GM18870 (cell line): Measurements from ENCODE around the gene LTBP3.
A peak's percentile ranks its signal among the peaks of the same experiment; 100 is the strongest.
"Not testable (repeated sequence)": the region's sequence is repeated elsewhere in the genome, so short reads cannot be mapped to it uniquely, and the experiment has no call there.

Experiments
- ATAC-seq: cut with Tn5 transposase; IDR thresholded peaks from one replicate; pipeline ENCODE4 v1.9.1; 2021; ENCODE audit warnings: moderate library complexity; ENCODE audit not compliant: unreplicated experiment

The LTBP3 gene

GRCh38 chr11:65572356-65573051, 14.3 kb upstream of the LTBP3 start, which contains the start of gene FAM89B:
TSS of gene FAM89B (plus strand) at chr11:65572538. CDS start at chr11:65572670, 132 bp downstream.
- no peak for ATAC-seq

DNA sequence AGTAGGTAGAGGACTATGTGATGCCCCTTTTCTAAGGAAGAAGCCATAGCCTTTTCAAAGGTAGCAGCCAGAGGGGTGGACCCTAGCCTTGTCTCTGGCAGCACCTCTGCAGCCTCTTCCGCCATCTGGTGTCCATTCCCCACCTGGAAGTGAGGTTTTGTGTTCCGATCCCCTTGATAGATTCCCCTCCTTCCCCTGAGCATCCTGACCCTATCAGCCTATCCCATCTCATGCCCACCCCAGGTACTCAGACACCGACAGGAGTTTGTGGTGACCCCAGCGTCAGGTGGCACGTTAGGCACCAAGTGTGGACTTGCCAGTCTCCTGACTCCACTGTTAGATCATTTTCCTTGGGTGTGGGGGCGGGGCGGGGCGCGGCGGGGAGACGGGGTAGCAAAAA, 13.8 kb upstream of the LTBP3 start:
- no peak for ATAC-seq

GRCh38 chr11:65571420-65571819, 13.3 kb upstream of the LTBP3 start:
- no peak for ATAC-seq

- ATAC-seq: peak; percentile 58
Observed at GRCh38 chr11:65569973-65570918, 12.1 kb upstream of the LTBP3 start, which contains the start of gene ZNRD2. TSS of gene ZNRD2 (plus strand) at chr11:65570477. CDS start at chr11:65570492, 15 bp downstream.

DNA sequence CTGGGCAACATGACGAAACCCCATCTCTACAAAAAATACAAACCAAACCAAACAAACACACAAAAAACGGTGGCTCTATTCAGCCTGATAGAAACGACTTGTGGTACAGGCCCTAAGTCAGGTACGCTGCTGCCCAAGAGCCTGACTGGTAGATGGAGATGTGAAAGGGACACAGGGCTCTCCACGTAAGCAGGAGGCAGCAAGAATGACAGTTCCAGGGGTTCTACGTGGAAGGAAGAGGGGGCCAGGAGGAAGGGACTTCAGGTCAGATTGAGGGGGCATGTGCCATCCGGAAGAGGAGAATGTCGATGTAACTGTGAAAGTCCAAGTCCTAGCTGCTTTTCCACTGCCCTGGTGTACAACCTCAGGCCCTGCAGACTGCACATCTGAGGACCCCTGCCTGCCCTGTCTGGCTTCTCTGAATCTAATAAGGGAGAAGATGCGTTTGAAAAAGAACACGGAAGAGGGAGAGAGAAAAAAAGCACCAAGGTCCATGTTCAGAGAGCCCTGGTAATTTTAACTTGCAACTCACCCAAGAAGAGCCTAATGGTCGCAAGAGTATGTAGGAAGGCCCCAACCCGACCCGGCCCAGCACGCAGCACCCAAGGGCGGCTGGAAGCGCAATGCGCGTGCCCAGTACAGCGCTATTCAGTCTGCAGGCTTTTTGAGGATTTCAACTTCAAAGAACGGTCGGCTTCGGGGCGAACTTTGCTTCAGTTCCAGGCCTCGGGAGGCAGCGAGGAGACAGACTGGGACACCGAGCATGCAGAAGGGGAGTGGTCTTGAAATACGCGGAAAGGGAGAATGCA, 11.2 kb upstream of the LTBP3 start:
- ATAC-seq: no peak

DNA sequence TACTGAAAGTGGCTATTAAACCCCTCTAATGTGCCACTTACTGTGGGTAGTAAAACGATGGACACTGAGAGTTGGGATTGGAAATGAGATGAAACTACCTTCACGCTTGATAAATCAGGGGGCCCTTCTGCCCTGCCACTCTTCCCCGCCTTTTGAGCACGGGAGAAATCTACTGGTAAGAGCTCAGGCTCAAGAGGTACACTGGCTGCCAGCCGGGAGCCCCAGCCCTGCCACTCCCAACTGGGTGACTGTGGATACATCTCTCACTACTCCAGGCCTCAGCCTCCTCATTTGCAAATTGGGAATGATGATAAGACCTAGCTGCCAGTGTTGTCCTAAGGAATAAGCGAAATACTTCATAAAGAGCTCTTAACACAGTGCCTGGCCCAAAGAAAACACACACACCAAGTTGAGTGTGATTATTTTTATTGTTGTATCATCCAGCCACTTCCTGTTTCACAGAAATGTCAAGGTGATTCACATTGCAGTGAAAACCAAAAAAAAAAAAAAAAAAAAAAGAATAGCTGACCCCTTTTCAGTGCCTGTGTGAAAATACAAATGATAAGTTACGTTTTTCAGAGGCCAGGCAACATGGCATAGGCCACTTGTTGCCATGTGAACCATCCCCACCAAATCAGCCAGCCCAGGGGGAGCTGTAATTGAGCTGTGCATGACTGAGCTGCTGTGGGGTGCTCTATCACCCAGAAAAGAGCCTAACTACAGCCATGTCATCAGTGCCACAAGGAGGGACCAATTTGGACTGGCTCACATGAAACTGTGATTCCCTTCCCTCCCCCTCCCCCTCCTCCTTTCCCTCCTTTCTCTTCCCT, 7.7 kb upstream of the LTBP3 start:
- no peak for ATAC-seq

GRCh38 chr11:65564879-65565559, 6.9 kb upstream of the LTBP3 start:
- not testable (repeated sequence) for ATAC-seq

DNA sequence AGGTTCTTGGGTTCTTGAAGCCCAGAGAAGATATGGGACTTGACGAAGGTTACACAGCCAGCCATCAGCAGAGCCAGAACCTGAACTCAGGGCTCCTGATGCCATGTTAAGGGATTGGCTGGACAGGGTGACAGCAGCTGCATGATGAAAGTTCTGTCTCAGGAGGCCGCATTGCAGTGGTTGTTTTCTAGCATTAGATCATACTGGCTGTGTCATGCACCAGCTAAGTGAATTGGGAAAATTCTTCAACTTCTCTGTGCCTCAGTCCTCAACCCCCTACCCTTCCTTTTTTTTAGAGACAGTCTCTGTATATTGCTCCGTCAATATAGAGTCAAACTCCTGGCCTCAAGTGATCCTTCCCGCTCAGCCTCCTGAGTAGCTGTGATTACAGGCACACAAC, 5.4 kb upstream of the LTBP3 start:
- ATAC-seq: no peak

DNA sequence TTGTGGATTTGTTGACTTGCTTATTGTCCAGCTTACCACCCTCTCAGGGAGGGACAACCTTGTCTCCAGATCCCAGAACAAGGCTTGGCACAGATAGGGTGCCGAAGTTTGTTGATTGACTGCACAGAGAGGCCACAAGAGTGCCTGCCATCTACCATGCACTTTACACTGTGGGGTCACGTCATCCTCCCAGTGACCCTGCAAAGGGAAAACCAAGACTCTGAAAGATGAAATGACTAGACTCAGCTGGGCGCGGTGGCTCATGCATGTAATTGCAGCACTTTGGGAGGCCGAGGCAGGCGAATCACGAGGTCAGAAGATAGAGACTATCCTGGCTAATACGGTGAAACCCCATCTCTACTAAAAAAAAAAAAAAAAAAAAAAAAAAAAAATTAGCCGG, 4.6 kb upstream of the LTBP3 start:
- ATAC-seq: no peak

- no peak for ATAC-seq
Observed at GRCh38 chr11:65562020-65562419, 3.9 kb upstream of the LTBP3 start.

GRCh38 chr11:65560555-65561418, 2.6 kb upstream of the LTBP3 start:
- no peak for ATAC-seq

- no peak for ATAC-seq
Observed at GRCh38 chr11:65559951-65560537, 1.9 kb upstream of the LTBP3 start.

DNA sequence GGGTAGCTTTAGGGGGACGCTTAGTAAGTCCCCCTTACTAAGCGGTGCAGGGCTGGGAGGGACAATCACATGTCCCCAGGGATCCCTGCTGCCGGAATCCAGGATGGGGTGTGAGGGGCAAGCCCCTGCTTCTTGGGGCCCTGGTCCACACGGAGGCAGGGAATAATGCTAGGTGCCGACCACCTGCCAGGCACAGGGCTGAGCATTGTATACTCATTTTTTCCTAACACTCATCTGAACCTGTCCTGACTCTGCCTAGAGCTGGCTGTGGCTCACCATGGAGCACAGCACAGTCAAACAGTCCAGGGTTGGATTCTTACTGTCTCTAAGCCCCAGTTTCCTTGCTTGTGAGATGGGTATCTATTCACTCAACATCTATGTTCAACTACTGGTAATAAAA, 1.4 kb upstream of the LTBP3 start:
- no peak for ATAC-seq

DNA sequence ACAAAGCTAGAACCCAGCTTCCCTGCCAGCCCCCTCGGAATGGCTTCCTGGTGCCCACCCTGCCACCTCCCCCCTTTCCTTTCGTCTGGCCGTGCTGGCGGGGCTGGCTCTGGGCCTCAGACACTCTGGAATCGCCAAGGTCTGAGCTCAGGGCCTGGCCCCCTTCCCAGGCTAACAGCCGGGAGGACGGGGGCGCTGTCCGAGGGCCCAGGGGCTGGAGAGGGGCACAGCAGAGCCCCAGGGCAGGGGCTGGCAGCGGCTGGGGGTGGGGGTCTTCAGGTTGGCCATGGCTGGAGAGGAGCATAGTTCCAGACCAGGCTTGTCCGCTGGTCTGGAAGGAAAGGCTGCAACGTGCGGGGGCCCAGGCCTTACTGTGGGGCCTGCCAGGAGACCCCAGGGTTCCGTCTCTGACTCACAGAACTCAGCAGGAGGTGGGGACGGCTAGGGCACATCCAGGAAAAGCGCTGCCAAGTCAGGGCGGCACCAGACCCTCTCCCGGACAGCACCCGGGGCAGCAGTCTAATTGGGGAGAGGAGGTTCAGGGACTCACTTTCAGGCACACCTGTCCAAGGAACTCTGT, 861 bp upstream of the LTBP3 start:
- no peak for ATAC-seq

DNA sequence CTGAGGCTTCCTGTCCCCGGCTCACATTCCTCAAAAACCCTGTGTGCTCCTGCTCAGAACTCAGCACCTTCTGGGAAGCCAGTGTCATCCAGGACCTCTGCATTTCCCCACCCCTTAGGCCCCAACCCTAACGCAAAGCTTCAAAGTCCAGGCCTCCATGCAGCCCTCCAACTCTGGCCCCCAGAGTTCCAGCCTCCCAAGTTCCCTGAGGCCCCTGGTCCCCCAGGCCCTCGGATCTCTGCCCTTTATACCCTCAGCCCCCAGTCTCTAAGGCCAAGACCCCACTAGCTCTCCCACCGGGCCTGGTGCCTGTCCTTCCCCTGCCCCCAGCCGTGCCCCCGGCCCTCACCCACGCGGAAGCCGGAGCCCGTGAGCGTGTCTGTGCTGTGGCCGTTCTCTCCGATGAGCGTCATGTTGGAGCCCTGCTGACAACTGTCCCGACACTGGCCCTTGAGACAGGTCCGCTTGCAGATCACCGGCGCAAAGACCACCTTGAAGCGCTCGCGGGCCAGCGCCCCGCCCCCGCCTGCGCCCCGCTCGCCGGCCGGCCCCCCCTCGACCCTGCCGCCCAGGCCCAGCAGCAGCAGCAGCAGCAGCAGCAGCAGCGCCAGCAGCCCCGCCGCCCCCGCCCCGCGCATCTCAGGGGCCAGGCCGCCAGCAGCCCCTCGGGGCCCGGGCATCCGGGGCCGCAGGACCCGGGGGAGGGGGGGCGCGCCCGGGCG, 718 bp downstream of the LTBP3 start:
- ATAC-seq: no peak

GRCh38 chr11:65556470-65557279, 1.5 kb downstream of the LTBP3 start:
- ATAC-seq: no peak
